Tibial artery (tissue), 4 donors: ENCODE results near the gene TOP2A.

Source experiments
- DNase-seq, 2 donors: peaks; one replicate each; pipeline ENCODE4 v3.0.0-alpha.2; 2019
- H3K27ac ChIP-seq, 2 donors: fragments of 200-600 bp; sonication (generic) in 1 of 2; 1 replicate in 1 of 2; 2 replicates in 1 of 2; pipeline ENCODE4 v1.5.1; 2018 to 2019; ENCODE audit warnings: mild to moderate bottlenecking in 1 of 2
- H3K27me3 ChIP-seq, 2 donors: fragments of 200-600 bp; sonication (generic) in 1 of 2; one replicate each; pipeline versions ENCODE4 v1.5.1 to v1.6.0; 2016 to 2019
- H3K36me3 ChIP-seq, 3 donors: fragments of 200-600 bp; sonication (generic) in 2 of 3; one replicate each; pipeline ENCODE4 v1.5.1; 2016 to 2019; ENCODE audit warnings: mild to moderate bottlenecking in 2 of 3
- H3K4me1 ChIP-seq, 4 donors: fragments of 200-600 bp; sonication (generic) in 2 of 4; 1 replicate in 3 of 4; 2 replicates in 1 of 4; pipeline ENCODE4 v1.5.1; 2016 to 2019
- H3K4me3 ChIP-seq, 2 donors: fragments of 200-600 bp; sonication (generic) in 1 of 2; 1 replicate in 1 of 2; 2 replicates in 1 of 2; pipeline ENCODE4 v1.5.1; 2018 to 2019; ENCODE audit warnings: mild to moderate bottlenecking in 2 of 2
- H3K9me3 ChIP-seq, 3 donors: fragments of 200-600 bp; sonication (generic) in 1 of 3; one replicate each; pipeline ENCODE4 v1.5.1; 2016 to 2019
- CTCF ChIP-seq, 2 experiments: fragments of 200-600 bp in 1 of 2; fragments of 450-650 bp in 1 of 2; IDR thresholded peaks; one replicate each; pipeline ENCODE4 v1.5.1; 2017 to 2019; ENCODE audit warnings: antibody characterized with exemption in 2 of 2, mild to moderate bottlenecking in 1 of 2, moderate library complexity in 1 of 2
- intact Hi-C: fragments of 100-400 bp; cut with DNase I; formaldehyde crosslinking; loops from one replicate; pipeline ENCODE4 v1.15.0; 2023; ENCODE audit warnings: low total_unique reads

The TOP2A gene

GRCh38 chr17:40417609-40418427 lies at the start of gene TOP2A:
TOP2A (minus strand) TSS chr17:40417896; CDS start chr17:40417791, 105 bp downstream.
- peak within 1 kb of the TSS; percentile 52 to 63 for H3K4me3 ChIP-seq
- peak within 1 kb of the TSS; percentile 59 to 70 for H3K27ac ChIP-seq
- H3K27me3 ChIP-seq, result peaks cover 0 to 5% of the 10 kb centered on the region in 2 donors
- peaks cover 0 to 13% (median 11%) of the 10 kb centered on the region in 4 donors for H3K4me1 ChIP-seq
- H3K36me3 ChIP-seq, result no peaks in the 10 kb centered on the region
- peak; percentile 98 to 99 for DNase-seq
- TF ChIP-seq CTCF (IDR thresholded peaks at IDR 0.05), result peak in 1 of 2 experiments; percentile 24
- no peaks in the 10 kb centered on the region for H3K9me3 ChIP-seq
- intact Hi-C loops, result loop anchor here (5.0 kb wide), 1 partner anchor 61 kb away; no protein-coding TSS in a partner anchor

- Histone ChIP-seq H3K36me3 (no peaks in the 10 kb centered on the region), H3K27ac (no peak overlapping the region), H3K9me3 (no peaks in the 10 kb centered on the region), H3K4me1 (peaks cover 0 to 26% (median 4%) of the 10 kb centered on the region in 4 donors), H3K27me3 (peaks cover 0 to 12% of the 10 kb centered on the region in 2 donors), H3K4me3 (no peak overlapping the region)
- intact Hi-C loops, result no loop called here
- TF ChIP-seq CTCF (IDR thresholded peaks at IDR 0.05), result no peak
- no peak for DNase-seq
Measured at GRCh38 chr17:40467281-40467867, 49.7 kb upstream of the TOP2A start.

GRCh38 chr17:40466298-40466971 lies 48.7 kb upstream of the TOP2A start:
- no peak for TF ChIP-seq CTCF (IDR thresholded peaks at IDR 0.05)
- no peaks in the 10 kb centered on the region for H3K36me3 ChIP-seq
- no peak overlapping the region for H3K4me3 ChIP-seq
- no peak overlapping the region for H3K27ac ChIP-seq
- peaks cover 0 to 13% of the 10 kb centered on the region in 2 donors for H3K27me3 ChIP-seq
- intact Hi-C loops, result no loop called here
- DNase-seq, result no peak
- peaks cover 0 to 18% (median 2%) of the 10 kb centered on the region in 4 donors for H3K4me1 ChIP-seq
- no peaks in the 10 kb centered on the region for H3K9me3 ChIP-seq

- no peak for TF ChIP-seq CTCF (IDR thresholded peaks at IDR 0.05)
- intact Hi-C loops, result no loop called here
- H3K9me3 ChIP-seq, result no peaks in the 10 kb centered on the region
- peaks cover 0 to 17% (median 6%) of the 10 kb centered on the region in 4 donors for H3K4me1 ChIP-seq
- H3K27me3 ChIP-seq, result peaks cover 0 to 13% of the 10 kb centered on the region in 2 donors
- DNase-seq, result no peak
- no peaks in the 10 kb centered on the region for H3K36me3 ChIP-seq
- H3K4me3 ChIP-seq, result no peak overlapping the region
- H3K27ac ChIP-seq, result no peak overlapping the region
Measured at GRCh38 chr17:40464392-40464855, 46.7 kb upstream of the TOP2A start.

- TF ChIP-seq CTCF (IDR thresholded peaks at IDR 0.05), result no peak
- no peak overlapping the region for H3K27ac ChIP-seq
- no peaks in the 10 kb centered on the region for H3K9me3 ChIP-seq
- H3K4me1 ChIP-seq, result peaks cover 0 to 25% (median 12%) of the 10 kb centered on the region in 4 donors
- H3K36me3 ChIP-seq, result peaks cover 0 to 5% (median 0%) of the 10 kb centered on the region in 3 donors
- intact Hi-C loops, result no loop called here
- no peak overlapping the region for H3K4me3 ChIP-seq
- H3K27me3 ChIP-seq, result peaks cover 0 to 13% of the 10 kb centered on the region in 2 donors
- no peak for DNase-seq
Measured at GRCh38 chr17:40463122-40463550, 45.4 kb upstream of the TOP2A start.
